Endothelial cell (in vitro differentiated cells): ENCODE data around the gene MCF2L2. TPM values are rescaled to one million over a fixed set of nuclear protein-coding genes. Genes with fewer than 3 reads are reported as not detected.

Experiments
- DNase-seq: peaks from one replicate; pipeline ENCODE4 v3.0.0; 2021; ENCODE audit warnings: low spot score
- H3K27ac Mint-ChIP-seq: one replicate; pipeline ENCODE4 v1.8.0; 2021; ENCODE audit warnings: mixed read lengths, inconsistent platforms; ENCODE audit not compliant: unreplicated experiment
- H3K27me3 Mint-ChIP-seq: one replicate; pipeline ENCODE4 v1.8.0; 2021; ENCODE audit warnings: mild to moderate bottlenecking, moderate library complexity, mixed read lengths, inconsistent platforms; ENCODE audit not compliant: unreplicated experiment
- H3K36me3 Mint-ChIP-seq: one replicate; pipeline ENCODE4 v1.8.0; 2021; ENCODE audit warnings: mild to moderate bottlenecking, low read depth, mixed read lengths, inconsistent platforms; ENCODE audit not compliant: unreplicated experiment
- H3K4me1 Mint-ChIP-seq: one replicate; pipeline ENCODE4 v1.8.0; 2021; ENCODE audit warnings: mild to moderate bottlenecking, mixed read lengths, inconsistent platforms; ENCODE audit not compliant: unreplicated experiment
- H3K4me3 Mint-ChIP-seq: one replicate; pipeline ENCODE4 v1.8.0; 2021; ENCODE audit warnings: mild to moderate bottlenecking, mixed read lengths, inconsistent platforms; ENCODE audit not compliant: unreplicated experiment
- H3K9me3 Mint-ChIP-seq: one replicate; pipeline ENCODE4 v1.8.0; 2021; ENCODE audit warnings: mixed read lengths, inconsistent platforms; ENCODE audit not compliant: unreplicated experiment
- total RNA-seq: library from RNA; stranded (reverse); fragmentation: NEBNext Ultra II Directional; extraction: Animal tissue kit (Norgen Biotek cat#: 25700); gene quantifications from one replicate; pipeline ENCODE4 v1.2.1, GENCODE V29; 2021; ENCODE audit not compliant: unreplicated experiment
- TF ChIP-seq, protein P1 (sequence below): fragments of 200-600 bp; sonication (generic); IDR thresholded peaks from one replicate; pipeline ENCODE4 v1.5.0; 2021; ENCODE audit warnings: antibody characterized with exemption; ENCODE audit not compliant: unreplicated experiment

The MCF2L2 gene
- total RNA-seq, 1 donor from 2014 or later, result 1.8 TPM

DNA sequence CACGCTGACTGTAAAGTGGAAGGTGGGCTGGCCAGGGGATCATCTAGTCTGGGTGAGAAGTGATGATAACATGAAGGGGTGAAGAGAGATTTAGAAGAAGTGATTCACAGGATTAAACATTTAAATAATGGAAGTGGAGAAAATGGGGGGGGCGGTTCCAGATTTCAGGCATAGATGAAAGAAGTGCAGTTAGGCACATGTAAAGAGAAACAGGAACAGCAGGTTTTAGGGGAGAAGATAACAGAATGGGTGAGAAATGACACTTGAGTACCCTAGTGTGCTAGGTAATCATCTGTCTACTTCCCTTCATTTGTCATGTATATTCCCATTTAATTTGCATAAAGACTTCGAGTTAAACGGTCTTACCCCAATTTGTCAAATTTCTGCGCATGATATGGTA is 160.1 kb downstream of the MCF2L2 start:
- H3K27me3 Mint-ChIP-seq, result no peaks in the 10 kb centered on the region
- H3K27ac Mint-ChIP-seq, result no peak overlapping the region
- H3K4me1 Mint-ChIP-seq, result peaks cover 5% of the 10 kb centered on the region
- DNase-seq, result no peak
- no peak overlapping the region for H3K4me3 Mint-ChIP-seq
- no peaks in the 10 kb centered on the region for H3K9me3 Mint-ChIP-seq
- no peaks in the 10 kb centered on the region for H3K36me3 Mint-ChIP-seq
- TF ChIP-seq, protein P1, sequence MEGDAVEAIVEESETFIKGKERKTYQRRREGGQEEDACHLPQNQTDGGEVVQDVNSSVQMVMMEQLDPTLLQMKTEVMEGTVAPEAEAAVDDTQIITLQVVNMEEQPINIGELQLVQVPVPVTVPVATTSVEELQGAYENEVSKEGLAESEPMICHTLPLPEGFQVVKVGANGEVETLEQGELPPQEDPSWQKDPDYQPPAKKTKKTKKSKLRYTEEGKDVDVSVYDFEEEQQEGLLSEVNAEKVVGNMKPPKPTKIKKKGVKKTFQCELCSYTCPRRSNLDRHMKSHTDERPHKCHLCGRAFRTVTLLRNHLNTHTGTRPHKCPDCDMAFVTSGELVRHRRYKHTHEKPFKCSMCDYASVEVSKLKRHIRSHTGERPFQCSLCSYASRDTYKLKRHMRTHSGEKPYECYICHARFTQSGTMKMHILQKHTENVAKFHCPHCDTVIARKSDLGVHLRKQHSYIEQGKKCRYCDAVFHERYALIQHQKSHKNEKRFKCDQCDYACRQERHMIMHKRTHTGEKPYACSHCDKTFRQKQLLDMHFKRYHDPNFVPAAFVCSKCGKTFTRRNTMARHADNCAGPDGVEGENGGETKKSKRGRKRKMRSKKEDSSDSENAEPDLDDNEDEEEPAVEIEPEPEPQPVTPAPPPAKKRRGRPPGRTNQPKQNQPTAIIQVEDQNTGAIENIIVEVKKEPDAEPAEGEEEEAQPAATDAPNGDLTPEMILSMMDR, result no peak

DNA sequence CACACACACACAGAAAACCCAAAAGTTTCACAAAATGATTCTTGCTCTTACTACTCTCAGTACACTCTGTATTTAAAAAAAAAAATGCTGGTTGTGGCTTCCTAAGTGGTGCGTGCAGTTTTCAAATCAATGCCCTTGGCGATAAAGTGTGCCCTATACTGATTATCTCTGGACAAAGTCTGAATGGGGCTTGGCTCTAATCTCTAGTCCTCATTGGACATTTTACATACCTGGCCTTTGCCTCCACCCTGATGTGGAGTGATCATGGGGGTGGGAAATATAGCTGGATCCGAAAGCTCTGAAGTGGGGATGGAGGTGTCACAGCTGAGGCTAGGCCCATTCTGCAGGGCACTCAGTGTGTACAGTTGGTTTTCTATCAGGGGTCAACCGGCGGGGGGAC is 161.3 kb downstream of the MCF2L2 start:
- Mint-ChIP-seq H3K27ac (no peak overlapping the region), H3K4me1 (peaks cover 5% of the 10 kb centered on the region), H3K4me3 (no peak overlapping the region), H3K27me3 (no peaks in the 10 kb centered on the region), H3K9me3 (no peaks in the 10 kb centered on the region), H3K36me3 (no peaks in the 10 kb centered on the region)
- TF ChIP-seq, protein P1, result no peak
- no peak for DNase-seq

DNA sequence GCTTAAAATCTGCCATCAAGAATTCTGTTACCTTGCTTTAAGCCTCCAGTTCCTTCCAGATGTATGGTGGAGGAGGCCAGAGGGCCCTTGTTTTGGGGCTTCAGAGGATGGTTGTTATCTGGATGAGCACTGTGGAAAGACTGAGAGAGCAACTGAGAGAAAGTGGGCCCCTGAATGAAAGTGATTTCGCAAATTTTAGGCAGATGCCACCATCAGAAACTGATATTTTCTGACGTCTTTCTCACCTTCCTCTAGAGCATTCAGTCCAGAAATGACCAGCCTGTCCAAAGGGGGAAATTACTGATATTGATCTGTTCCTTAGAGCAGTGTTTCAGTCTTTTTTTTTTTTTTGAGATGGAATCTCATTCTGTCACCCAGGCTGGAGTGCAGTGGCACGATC is 162.0 kb downstream of the MCF2L2 start:
- Mint-ChIP-seq H3K9me3 (no peaks in the 10 kb centered on the region), H3K4me3 (no peak overlapping the region), H3K27me3 (no peaks in the 10 kb centered on the region), H3K27ac (no peak overlapping the region), H3K36me3 (no peaks in the 10 kb centered on the region), H3K4me1 (peaks cover 5% of the 10 kb centered on the region)
- no peak for DNase-seq
- TF ChIP-seq, protein P1, result no peak

DNA sequence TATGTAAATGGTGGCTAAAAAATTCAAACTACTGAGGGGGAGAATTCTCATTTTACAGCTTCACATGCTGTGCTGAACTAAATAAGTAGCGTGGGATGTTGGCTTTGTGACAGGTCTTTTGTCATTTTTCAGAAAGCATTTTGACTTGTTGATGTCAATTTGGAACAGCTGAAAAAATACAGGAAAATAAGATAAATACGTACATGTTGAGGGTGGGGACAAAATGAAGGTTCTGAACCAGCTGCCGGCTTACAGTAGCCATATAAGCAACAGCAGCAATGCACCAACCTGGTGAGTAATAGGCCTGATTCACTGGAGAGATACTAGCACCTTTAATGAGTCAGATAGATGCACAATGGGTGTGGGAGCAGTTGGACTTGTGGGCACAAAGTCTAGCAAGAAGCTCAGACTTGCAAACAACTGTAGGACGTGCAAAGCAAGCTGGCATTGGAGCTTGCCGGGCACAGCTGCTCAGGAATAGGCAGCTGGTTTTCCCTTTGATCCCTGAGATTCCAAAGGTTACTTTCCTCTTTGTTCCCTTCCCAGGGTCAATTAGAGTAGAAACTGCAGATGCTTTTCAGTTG is 162.5 kb downstream of the MCF2L2 start:
- Mint-ChIP-seq H3K4me3 (no peak overlapping the region), H3K4me1 (peaks cover 5% of the 10 kb centered on the region), H3K27ac (no peak overlapping the region), H3K36me3 (no peaks in the 10 kb centered on the region), H3K9me3 (no peaks in the 10 kb centered on the region), H3K27me3 (no peaks in the 10 kb centered on the region)
- TF ChIP-seq, protein P1, result no peak
- no peak for DNase-seq

DNA sequence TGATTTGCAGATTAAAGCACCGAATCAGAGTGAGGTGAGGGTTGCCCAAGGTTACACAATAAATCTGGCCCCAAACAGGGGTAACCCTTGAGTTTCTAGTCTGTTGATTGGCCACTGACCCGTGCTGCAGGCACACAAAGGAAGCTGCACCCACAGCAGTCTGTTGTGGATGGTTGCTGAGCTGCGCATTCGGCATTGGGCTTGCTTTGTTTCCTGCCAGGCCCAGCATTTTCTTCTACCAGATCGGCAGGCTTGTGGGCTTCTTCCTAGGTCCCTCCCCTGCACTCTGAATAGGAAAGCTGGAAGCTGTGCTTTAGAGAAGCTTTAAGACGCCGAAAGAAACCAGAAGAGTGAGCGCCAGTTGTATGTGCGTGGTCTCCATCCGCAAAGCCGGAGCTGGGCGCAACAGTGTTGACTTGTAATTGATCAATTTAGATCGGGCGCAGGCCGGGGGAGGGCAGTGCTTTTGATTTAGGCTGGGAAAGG is 163.2 kb downstream of the MCF2L2 start:
- Mint-ChIP-seq H3K9me3 (no peaks in the 10 kb centered on the region), H3K4me3 (no peak overlapping the region), H3K36me3 (no peaks in the 10 kb centered on the region), H3K27me3 (no peaks in the 10 kb centered on the region), H3K4me1 (peaks cover 5% of the 10 kb centered on the region), H3K27ac (no peak overlapping the region)
- peak; percentile 35 for DNase-seq
- TF ChIP-seq, protein P1, result no peak
